ENCODE measurements around the gene CECR2. TPM values are rescaled to one million over a fixed set of nuclear protein-coding genes. Genes with fewer than 3 reads are reported as not detected.

Gene CECR2
- total and polyA plus RNA-seq, 10 of the 15 experiments (the other 5 are each of a cell fraction or from before 2014, with no cell fraction given), result 0.01 to 0.08 (median 0.01) TPM; not detected in 7

DNA sequence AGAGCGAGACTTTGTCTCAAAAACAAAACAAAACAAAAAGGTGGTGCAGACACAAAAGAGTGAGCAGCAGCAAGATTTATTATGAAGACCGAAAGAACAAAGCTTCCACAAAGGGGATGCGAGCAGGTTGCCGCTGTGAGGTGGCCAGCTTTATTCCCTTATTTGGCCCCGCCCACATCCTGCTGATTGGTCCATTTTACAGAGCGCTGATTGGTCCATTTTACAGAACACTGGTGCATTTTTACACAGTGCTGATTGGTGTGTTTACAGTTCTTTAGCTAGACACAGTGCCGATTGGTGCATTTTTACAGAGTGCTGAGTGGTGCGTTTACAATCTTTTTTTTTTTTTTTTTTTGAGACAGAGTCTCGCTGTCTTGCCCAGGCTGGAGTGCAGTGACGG, 77.4 kb downstream of the CECR2 start:
- Histone ChIP-seq H3K9ac (ENCODE audit: control insufficient read depth, insufficient read depth, low read length) (no peak overlapping the region), H3K27me3 (replicated peaks in 1 of 2; ENCODE audit: control insufficient read depth in 2 of 2, insufficient read depth in 2 of 2, low read length in 1 of 2) (no peaks in the 10 kb centered on the region; a peak in 1 of 4 replicates), H2AFZ (ENCODE audit: control insufficient read depth, low read depth, low read length) (no peak overlapping the region), H3K4me1 (ENCODE audit: control insufficient read depth, insufficient read depth, low read length) (no peaks in the 10 kb centered on the region), H4K20me1 (ENCODE audit: control insufficient read depth, insufficient read depth) (no peaks in the 10 kb centered on the region), H3K4me3 (no peak overlapping the region), H3K36me3 (ENCODE audit: control insufficient read depth in 2 of 2, insufficient read depth in 2 of 2, low read length in 1 of 2) (no peaks in the 10 kb centered on the region), H3K9me3 (replicated peaks; ENCODE audit: control insufficient read depth, insufficient read depth, low read length) (no peaks in the 10 kb centered on the region), H3K27ac (ENCODE audit: control insufficient read depth, insufficient read depth) (no peak overlapping the region), H3K79me2 (ENCODE audit: control insufficient read depth, insufficient read depth, low read length) (no peaks in the 10 kb centered on the region), H3K4me2 (ENCODE audit: control insufficient read depth, insufficient read depth) (no peak overlapping the region)
- intact Hi-C loops (cut with micrococcal nuclease; ENCODE audit: unreplicated experiment), result no loop called here
- TF ChIP-seq NFYB (IDR thresholded peaks at IDR 0.05; ENCODE audit: insufficient read depth, low read depth, low read length) (peak; percentile 77), SUPT20H (IDR thresholded peaks at IDR 0.05; ENCODE audit: borderline replicate concordance, control insufficient read depth, low read depth, low read length) (no peak)
- in situ Hi-C loops (cut with MboI), result no loop called here
- ChIA-PET CTCF (no interaction called here), RAD21 (ENCODE audit: unreplicated experiment) (no interaction called here), POLR2A (interaction anchor here (0.6 kb wide), 1 partner anchor 141 kb away, joined by 4 read pairs; no protein-coding TSS in a partner anchor), SMC1A (ENCODE audit: uncharacterized antibody, unreplicated experiment) (no interaction called here)
- ATAC-seq (no peak), FAIRE-seq (no peak), DNase-seq (ENCODE audit: low read depth, low spot score) (no peak)
- WGBS (ENCODE audit: insufficient coverage, insufficient replicate concordance, low lambda C conversion rate, missing lambda C conversion rate), result 72% methylated on average over 9 of the region's 10 CpGs
- no TSS peak for BruUV-seq (replicated peaks)

DNA sequence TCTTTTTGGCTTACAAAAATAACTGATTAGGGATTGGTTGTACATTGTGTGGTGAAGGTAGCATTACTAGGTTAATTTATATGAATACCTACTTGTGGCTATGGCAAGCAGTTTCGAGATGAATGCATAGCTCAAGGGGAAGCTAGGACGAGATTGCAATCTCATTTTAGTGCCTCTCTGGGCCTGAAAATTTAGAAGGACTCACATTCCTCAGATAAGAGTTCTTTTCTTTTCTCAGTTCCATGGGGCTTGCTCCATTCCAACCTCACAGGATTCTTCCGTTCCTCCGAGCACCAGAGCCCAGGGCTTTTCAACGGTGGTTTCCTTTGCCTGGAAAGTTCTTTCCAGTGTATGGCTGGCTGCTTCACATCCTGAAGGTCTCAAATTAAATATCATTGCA, 82.1 kb downstream of the CECR2 start:
- intact Hi-C loops (cut with micrococcal nuclease; ENCODE audit: unreplicated experiment) (no loop called here), in situ Hi-C loops (cut with MboI) (no loop called here)
- no peaks in the 10 kb centered on the region for H3K27me3 ChIP-seq (replicated peaks in 1 of 2; ENCODE audit: control insufficient read depth in 2 of 2, insufficient read depth in 2 of 2, low read length in 1 of 2)
- ATAC-seq, result peak; percentile 49; the same call in 2 of the 3 replicates
- H3K4me3 ChIP-seq, result no peak overlapping the region
- H3K79me2 ChIP-seq (ENCODE audit: control insufficient read depth, insufficient read depth, low read length), result no peaks in the 10 kb centered on the region
- no peaks in the 10 kb centered on the region for H3K4me1 ChIP-seq (ENCODE audit: control insufficient read depth, insufficient read depth, low read length)
- no peaks in the 10 kb centered on the region for H4K20me1 ChIP-seq (ENCODE audit: control insufficient read depth, insufficient read depth)
- no peak overlapping the region for H2AFZ ChIP-seq (ENCODE audit: control insufficient read depth, low read depth, low read length)
- 57% methylated on average over 5 of the region's 5 CpGs for WGBS (ENCODE audit: insufficient coverage, insufficient replicate concordance, low lambda C conversion rate, missing lambda C conversion rate)
- CTCF ChIA-PET, result interaction anchor here (1.2 kb wide), 1 partner anchor 246 kb away, joined by 5 read pairs; no protein-coding TSS in a partner anchor
- TF ChIP-seq, protein P1, sequence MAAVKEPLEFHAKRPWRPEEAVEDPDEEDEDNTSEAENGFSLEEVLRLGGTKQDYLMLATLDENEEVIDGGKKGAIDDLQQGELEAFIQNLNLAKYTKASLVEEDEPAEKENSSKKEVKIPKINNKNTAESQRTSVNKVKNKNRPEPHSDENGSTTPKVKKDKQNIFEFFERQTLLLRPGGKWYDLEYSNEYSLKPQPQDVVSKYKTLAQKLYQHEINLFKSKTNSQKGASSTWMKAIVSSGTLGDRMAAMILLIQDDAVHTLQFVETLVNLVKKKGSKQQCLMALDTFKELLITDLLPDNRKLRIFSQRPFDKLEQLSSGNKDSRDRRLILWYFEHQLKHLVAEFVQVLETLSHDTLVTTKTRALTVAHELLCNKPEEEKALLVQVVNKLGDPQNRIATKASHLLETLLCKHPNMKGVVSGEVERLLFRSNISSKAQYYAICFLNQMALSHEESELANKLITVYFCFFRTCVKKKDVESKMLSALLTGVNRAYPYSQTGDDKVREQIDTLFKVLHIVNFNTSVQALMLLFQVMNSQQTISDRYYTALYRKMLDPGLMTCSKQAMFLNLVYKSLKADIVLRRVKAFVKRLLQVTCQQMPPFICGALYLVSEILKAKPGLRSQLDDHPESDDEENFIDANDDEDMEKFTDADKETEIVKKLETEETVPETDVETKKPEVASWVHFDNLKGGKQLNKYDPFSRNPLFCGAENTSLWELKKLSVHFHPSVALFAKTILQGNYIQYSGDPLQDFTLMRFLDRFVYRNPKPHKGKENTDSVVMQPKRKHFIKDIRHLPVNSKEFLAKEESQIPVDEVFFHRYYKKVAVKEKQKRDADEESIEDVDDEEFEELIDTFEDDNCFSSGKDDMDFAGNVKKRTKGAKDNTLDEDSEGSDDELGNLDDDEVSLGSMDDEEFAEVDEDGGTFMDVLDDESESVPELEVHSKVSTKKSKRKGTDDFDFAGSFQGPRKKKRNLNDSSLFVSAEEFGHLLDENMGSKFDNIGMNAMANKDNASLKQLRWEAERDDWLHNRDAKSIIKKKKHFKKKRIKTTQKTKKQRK (IDR thresholded peaks at IDR 0.05; ENCODE audit: low read depth, low read length), result no peak
- TF ChIP-seq EP300 (IDR thresholded peaks at IDR 0.05; ENCODE audit: borderline replicate concordance in 1 of 2, control insufficient read depth in 1 of 2, low read depth in 2 of 2, low read length in 2 of 2), result no peak
- TF ChIP-seq SPI1 (IDR thresholded peaks at IDR 0.05; ENCODE audit: borderline replicate concordance, insufficient read depth, low read depth, low read length), result no peak
- TF ChIP-seq BACH1 (IDR thresholded peaks at IDR 0.05; ENCODE audit: borderline replicate concordance), result no peak
- TF ChIP-seq POLR2AphosphoS5 (IDR thresholded peaks at IDR 0.05; ENCODE audit: low read length), result no peak
- no peak for TF ChIP-seq EED (IDR thresholded peaks at IDR 0.05; ENCODE audit: low read depth)
- TF ChIP-seq EZH2 (IDR thresholded peaks at IDR 0.05; ENCODE audit: borderline replicate concordance, control insufficient read depth, low read depth, low read length), result no peak
- TF ChIP-seq, protein P2, sequence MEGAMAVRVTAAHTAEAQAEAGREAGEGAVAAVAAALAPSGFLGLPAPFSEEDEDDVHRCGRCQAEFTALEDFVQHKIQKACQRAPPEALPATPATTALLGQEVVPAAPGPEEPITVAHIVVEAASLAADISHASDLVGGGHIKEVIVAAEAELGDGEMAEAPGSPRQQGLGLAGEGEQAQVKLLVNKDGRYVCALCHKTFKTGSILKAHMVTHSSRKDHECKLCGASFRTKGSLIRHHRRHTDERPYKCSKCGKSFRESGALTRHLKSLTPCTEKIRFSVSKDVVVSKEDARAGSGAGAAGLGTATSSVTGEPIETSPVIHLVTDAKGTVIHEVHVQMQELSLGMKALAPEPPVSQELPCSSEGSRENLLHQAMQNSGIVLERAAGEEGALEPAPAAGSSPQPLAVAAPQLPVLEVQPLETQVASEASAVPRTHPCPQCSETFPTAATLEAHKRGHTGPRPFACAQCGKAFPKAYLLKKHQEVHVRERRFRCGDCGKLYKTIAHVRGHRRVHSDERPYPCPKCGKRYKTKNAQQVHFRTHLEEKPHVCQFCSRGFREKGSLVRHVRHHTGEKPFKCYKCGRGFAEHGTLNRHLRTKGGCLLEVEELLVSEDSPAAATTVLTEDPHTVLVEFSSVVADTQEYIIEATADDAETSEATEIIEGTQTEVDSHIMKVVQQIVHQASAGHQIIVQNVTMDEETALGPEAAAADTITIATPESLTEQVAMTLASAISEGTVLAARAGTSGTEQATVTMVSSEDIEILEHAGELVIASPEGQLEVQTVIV (IDR thresholded peaks at IDR 0.05; ENCODE audit: borderline replicate concordance, partially characterized antibody), result no peak
- TF ChIP-seq ASH2L (IDR thresholded peaks at IDR 0.05; ENCODE audit: borderline replicate concordance, low read depth), result no peak
- DNase-seq (ENCODE audit: low read depth, low spot score), result no peak
- POLR2A ChIA-PET, result no interaction called here
- no TSS peak for BruUV-seq (replicated peaks)
- H3K9me3 ChIP-seq (replicated peaks; ENCODE audit: control insufficient read depth, insufficient read depth, low read length), result no peaks in the 10 kb centered on the region
- no peak for FAIRE-seq
- no peak overlapping the region for H3K4me2 ChIP-seq (ENCODE audit: control insufficient read depth, insufficient read depth)
- SMC1A ChIA-PET (ENCODE audit: uncharacterized antibody, unreplicated experiment), result no interaction called here
- RAD21 ChIA-PET (ENCODE audit: unreplicated experiment), result no interaction called here
- H3K36me3 ChIP-seq (ENCODE audit: control insufficient read depth in 2 of 2, insufficient read depth in 2 of 2, low read length in 1 of 2), result no peaks in the 10 kb centered on the region
- H3K9ac ChIP-seq (ENCODE audit: control insufficient read depth, insufficient read depth, low read length), result no peak overlapping the region
- no peak overlapping the region for H3K27ac ChIP-seq (ENCODE audit: control insufficient read depth, insufficient read depth)
